Upper lobe of right lung (tissue), 1 donor: ENCODE measurements around the gene STK17A. TPM values are rescaled to one million over a fixed set of nuclear protein-coding genes. Genes with fewer than 3 reads are reported as not detected.

ENCODE experiments used
- ATAC-seq: fragments of 200-7000 bp; cut with Tn5 transposase; one replicate; pipeline ENCODE4 v1.9.1; 2020; ENCODE audit warnings: mild to moderate bottlenecking, moderate library complexity
- DNase-seq: peaks from one replicate; pipeline ENCODE4 v3.0.0-alpha.2; 2020
- H3K27ac ChIP-seq: fragments of 200-600 bp; one replicate; pipeline ENCODE4 v1.8.0; 2022
- H3K27me3 ChIP-seq: fragments of 200-600 bp; one replicate; pipeline ENCODE4 v1.8.0; 2022; ENCODE audit warnings: mild to moderate bottlenecking
- H3K36me3 ChIP-seq: fragments of 200-600 bp; one replicate; pipeline ENCODE4 v1.8.0; 2022
- H3K4me1 ChIP-seq: fragments of 200-600 bp; one replicate; pipeline ENCODE4 v1.8.0; 2022
- H3K4me3 ChIP-seq: fragments of 200-600 bp; one replicate; pipeline ENCODE4 v1.8.0; 2022; ENCODE audit warnings: mild to moderate bottlenecking
- H3K9me3 ChIP-seq: fragments of 200-600 bp; one replicate; pipeline ENCODE4 v1.8.0; 2022
- CTCF ChIP-seq: fragments of 200-600 bp; IDR thresholded peaks from one replicate; pipeline ENCODE4 v1.8.0; 2022; ENCODE audit warnings: antibody characterized with exemption
- intact Hi-C: fragments of 100-400 bp; cut with DNase I; formaldehyde crosslinking; loops from one replicate; pipeline ENCODE4 v1.11.0; 2022
- total RNA-seq: library from RNA; stranded (reverse); fragmentation: NEBNext Ultra II Directional; extraction: Animal tissue kit (Norgen Biotek cat#: 25700); gene quantifications from one replicate; pipeline ENCODE4 v1.2.1, GENCODE V29; 2021
- donor health status: DM: no; HTN: yes; CAD: no; lungs with severe emphysema.

STK17A gene
- total RNA-seq, 1 donor from 2014 or later = 35.4 TPM

- peaks cover 5% of the 10 kb centered on the region for H3K4me1 ChIP-seq
- H3K27ac ChIP-seq = no peak overlapping the region
- no peaks in the 10 kb centered on the region for H3K27me3 ChIP-seq
- no peaks in the 10 kb centered on the region for H3K36me3 ChIP-seq
- TF ChIP-seq CTCF = no peak
- no peaks in the 10 kb centered on the region for H3K9me3 ChIP-seq
- DNase-seq (no peak), ATAC-seq (no peak)
- intact Hi-C loops = no loop called here
- no peak overlapping the region for H3K4me3 ChIP-seq
Measured at GRCh38 chr7:43552122-43552521, 30.8 kb upstream of the STK17A start.

- H3K9me3 ChIP-seq = no peaks in the 10 kb centered on the region
- peak; percentile 69 for DNase-seq
- no peaks in the 10 kb centered on the region for H3K27me3 ChIP-seq
- ATAC-seq = peak; percentile 89
- peak overlapping the region; percentile 71 for H3K27ac ChIP-seq
- H3K4me3 ChIP-seq = no peak overlapping the region
- intact Hi-C loops = no loop called here
- H3K36me3 ChIP-seq = no peaks in the 10 kb centered on the region
- H3K4me1 ChIP-seq = peaks cover 5% of the 10 kb centered on the region
- TF ChIP-seq CTCF = no peak
Measured at GRCh38 chr7:43553999-43554398, 28.9 kb upstream of the STK17A start.

GRCh38 chr7:43554423-43554822 is 28.5 kb upstream of the STK17A start:
- Histone ChIP-seq H3K4me1 (peaks cover 5% of the 10 kb centered on the region), H3K9me3 (no peaks in the 10 kb centered on the region), H3K36me3 (no peaks in the 10 kb centered on the region), H3K27me3 (no peaks in the 10 kb centered on the region), H3K27ac (no peak overlapping the region), H3K4me3 (no peak overlapping the region)
- intact Hi-C loops = no loop called here
- no peak for TF ChIP-seq CTCF
- no peak for DNase-seq
- ATAC-seq = no peak

GRCh38 chr7:43557831-43558495 is 24.9 kb upstream of the STK17A start:
- intact Hi-C loops = no loop called here

GRCh38 chr7:43559171-43559945 is 23.6 kb upstream of the STK17A start:
- peaks cover 5% of the 10 kb centered on the region for H3K27me3 ChIP-seq
- no peak overlapping the region for H3K27ac ChIP-seq
- no peaks in the 10 kb centered on the region for H3K36me3 ChIP-seq
- H3K4me3 ChIP-seq = no peak overlapping the region
- no peak for TF ChIP-seq CTCF
- ATAC-seq (no peak), DNase-seq (no peak)
- intact Hi-C loops = no loop called here
- H3K9me3 ChIP-seq = no peaks in the 10 kb centered on the region
- H3K4me1 ChIP-seq = no peaks in the 10 kb centered on the region

More at GRCh38 chr7:43557831-43558495, 24.9 kb upstream of the STK17A start:
- no peaks in the 10 kb centered on the region for H3K36me3 ChIP-seq
- H3K4me1 ChIP-seq = peaks cover 5% of the 10 kb centered on the region
- H3K9me3 ChIP-seq = no peaks in the 10 kb centered on the region
- H3K27ac ChIP-seq = no peak overlapping the region
- no peak overlapping the region for H3K4me3 ChIP-seq
- DNase-seq (no peak), ATAC-seq (no peak)
- TF ChIP-seq CTCF = no peak
- no peaks in the 10 kb centered on the region for H3K27me3 ChIP-seq
